GM23248 (cell line): ENCODE measurements around the gene ZCCHC17. TPM values are rescaled to one million over a fixed set of nuclear protein-coding genes. Genes with fewer than 3 reads are reported as not detected.

ENCODE experiments used
- DNase-seq: peaks from one replicate; pipeline ENCODE4 v3.0.0-alpha.2; 2015
- H2AFZ ChIP-seq: fragments of 200-600 bp; sonication (generic); 2 replicates; pipeline ENCODE4 v1.6.1; 2016; ENCODE audit warnings: antibody characterized with exemption
- H3F3A ChIP-seq: fragments of 200-600 bp; sonication (generic); 2 replicates; pipeline ENCODE4 v1.6.1; 2016; ENCODE audit warnings: mild to moderate bottlenecking, antibody characterized with exemption, mixed run types; ENCODE audit not compliant: insufficient read depth
- H3K27ac ChIP-seq: fragments of 200-600 bp; sonication (generic); 2 replicates; pipeline ENCODE4 v1.5.1; 2016; ENCODE audit warnings: mild to moderate bottlenecking
- H3K27me3 ChIP-seq: fragments of 200-600 bp; sonication (generic); replicated peaks from 2 replicates; pipeline ENCODE4 v1.6.1; 2016; ENCODE audit warnings: mild to moderate bottlenecking; ENCODE audit not compliant: insufficient read depth
- H3K36me3 ChIP-seq: fragments of 200-600 bp; sonication (generic); 2 replicates; pipeline ENCODE4 v1.6.1; 2016; ENCODE audit warnings: low read depth, mild to moderate bottlenecking
- H3K4me1 ChIP-seq: fragments of 200-600 bp; sonication (generic); 2 replicates; pipeline ENCODE4 v1.6.1; 2016; ENCODE audit warnings: mild to moderate bottlenecking; ENCODE audit not compliant: insufficient read depth
- H3K4me2 ChIP-seq: fragments of 200-600 bp; sonication (generic); one replicate; pipeline ENCODE4 v1.6.1; 2016; ENCODE audit warnings: mild to moderate bottlenecking; ENCODE audit not compliant: unreplicated experiment
- H3K4me3 ChIP-seq: fragments of 200-600 bp; sonication (generic); 2 replicates; pipeline ENCODE4 v1.5.1; 2016; ENCODE audit warnings: mild to moderate bottlenecking
- H3K79me2 ChIP-seq: fragments of 200-600 bp; sonication (generic); 2 replicates; pipeline ENCODE4 v1.6.1; 2016; ENCODE audit warnings: mild to moderate bottlenecking; ENCODE audit not compliant: insufficient read depth
- H3K9ac ChIP-seq: fragments of 200-600 bp; sonication (generic); 2 replicates; pipeline ENCODE4 v1.6.1; 2016; ENCODE audit warnings: mild to moderate bottlenecking
- H3K9me2 ChIP-seq: fragments of 200-600 bp; sonication (generic); 2 replicates; pipeline ENCODE4 v1.6.1; 2016; ENCODE audit warnings: mixed run types, mild to moderate bottlenecking, moderate library complexity; ENCODE audit not compliant: insufficient read depth
- H3K9me3 ChIP-seq: fragments of 200-600 bp; sonication (generic); one replicate; pipeline ENCODE4 v1.6.1; 2017; ENCODE audit warnings: low read depth
- H4K20me1 ChIP-seq: fragments of 200-600 bp; sonication (generic); 2 replicates; pipeline ENCODE4 v1.6.0; 2016; ENCODE audit not compliant: insufficient read depth
- EZH2 ChIP-seq: fragments of 200-600 bp; sonication (generic); IDR thresholded peaks from 2 replicates; pipeline ENCODE4 v1.6.1; 2018; ENCODE audit warnings: antibody characterized with exemption, mild to moderate bottlenecking; ENCODE audit not compliant: insufficient read depth, poor library complexity, severe bottlenecking
- EZH2phosphoT487 ChIP-seq: fragments of 200-600 bp; sonication (generic); IDR thresholded peaks from 2 replicates; pipeline ENCODE4 v1.6.1; 2018; ENCODE audit warnings: antibody characterized with exemption, moderate library complexity, mild to moderate bottlenecking, low read depth; ENCODE audit not compliant: insufficient read depth
- WGBS, 2 experiments: methylation state at CpG; one replicate each; pipeline ENCODE4 v1.1.6; 2015 to 2017; ENCODE audit warnings: low lambda C conversion rate in 2 of 2, low coverage in 1 of 2; ENCODE audit errors: missing lambda C conversion rate in 2 of 2; 5-methylcytosine and 5-hydroxymethylcytosine counted together
- in situ Hi-C: fragments of 300-500 bp; cut with MboI; formaldehyde crosslinking; loops from 2 replicates; pipeline ENCODE4 v1.15.0; 2020
- polyA plus RNA-seq: library from polyadenylated mRNA; unstranded; fragments of >200 nt; fragmentation: Nextera tagmentation; extraction: Ambion mirVana; gene quantifications from 2 replicates; pipeline ENCODE4 v1.2.1, GENCODE V29; 2016
- total RNA-seq: library from RNA; depleted of rRNA; stranded (reverse); fragments of >200 nt; shearing (Covaris generic); gene quantifications from 2 replicates; pipeline ENCODE4 v1.2.3, GENCODE V29; 2014

Gene ZCCHC17
- total and polyA plus RNA-seq, 2 experiments from 2014 or later: 34.8 to 65.6 TPM

DNA sequence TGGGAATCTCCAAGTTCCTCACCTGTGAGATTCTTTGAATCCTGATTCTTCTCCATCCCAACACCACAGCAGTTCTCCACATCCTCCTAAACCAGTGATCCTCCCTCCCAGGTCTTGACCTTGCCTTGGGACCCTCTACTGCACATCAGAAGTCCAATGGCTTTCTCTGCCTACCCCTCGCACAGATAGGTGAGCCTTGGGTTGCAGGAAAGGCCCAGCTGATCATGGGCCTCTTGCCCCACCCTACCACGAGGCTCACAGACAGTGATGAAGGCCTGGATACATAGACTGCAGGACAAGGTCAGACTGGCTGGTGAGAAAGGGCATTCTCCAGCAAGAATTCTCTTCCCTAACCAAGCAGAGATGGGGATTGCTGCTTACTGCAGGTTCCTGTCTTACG lies 75.2 kb downstream of the ZCCHC17 start:
- Histone ChIP-seq H2AFZ (no peak overlapping the region), H3K4me3 (no peak overlapping the region), H3K4me2 (no peak overlapping the region), H3K79me2 (no peaks in the 10 kb centered on the region), H3K27me3 (no peaks in the 10 kb centered on the region), H4K20me1 (no peaks in the 10 kb centered on the region), H3K36me3 (no peaks in the 10 kb centered on the region), H3K9me2 (no peaks in the 10 kb centered on the region), H3K9me3 (no peaks in the 10 kb centered on the region), H3K4me1 (peaks cover 25% of the 10 kb centered on the region), H3K9ac (no peak overlapping the region), H3F3A (peaks cover 10% of the 10 kb centered on the region), H3K27ac (no peak overlapping the region)
- DNase-seq: no peak
- in situ Hi-C loops: no loop called here
- 83 to 89% methylated on average over 3 of the region's 3 CpGs for WGBS, 2 experiments
- TF ChIP-seq EZH2: no peak
- TF ChIP-seq EZH2phosphoT487: no peak

DNA sequence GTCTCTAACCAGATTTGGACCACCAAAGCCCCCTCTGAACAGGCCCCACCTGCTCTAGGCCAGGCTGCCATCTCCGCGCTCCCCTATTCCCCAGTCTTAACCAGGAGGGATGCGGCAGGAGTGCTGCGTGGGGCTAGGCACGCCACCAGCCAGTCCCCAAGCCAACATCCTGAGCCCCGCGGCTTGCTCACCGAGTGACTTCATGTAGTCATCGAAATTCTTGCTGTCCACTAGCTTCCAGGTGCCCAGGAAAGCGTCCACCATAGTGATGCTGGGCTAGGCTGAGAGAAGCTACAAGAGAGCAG lies 75.9 kb downstream of the ZCCHC17 start:
- H3K27me3 ChIP-seq: no peaks in the 10 kb centered on the region
- H3K4me3 ChIP-seq: peak overlapping the region; percentile 69
- peak overlapping the region; percentile 63; the same call in 1 of the 2 replicates for H3K27ac ChIP-seq
- no peaks in the 10 kb centered on the region for H3K79me2 ChIP-seq
- H2AFZ ChIP-seq: peak overlapping the region; percentile 80
- no peak for TF ChIP-seq EZH2phosphoT487
- TF ChIP-seq EZH2: no peak
- no peaks in the 10 kb centered on the region for H4K20me1 ChIP-seq
- peaks cover 25% of the 10 kb centered on the region for H3K4me1 ChIP-seq
- no peaks in the 10 kb centered on the region for H3K36me3 ChIP-seq
- H3K4me2 ChIP-seq: peak overlapping the region; percentile 89
- WGBS, 2 experiments: 22 to 23% methylated on average over 10 of the region's 10 CpGs
- peaks cover 10% of the 10 kb centered on the region for H3F3A ChIP-seq
- DNase-seq: no peak
- H3K9me2 ChIP-seq: no peaks in the 10 kb centered on the region
- no peaks in the 10 kb centered on the region for H3K9me3 ChIP-seq
- in situ Hi-C loops: no loop called here
- peak overlapping the region; percentile 76 for H3K9ac ChIP-seq

DNA sequence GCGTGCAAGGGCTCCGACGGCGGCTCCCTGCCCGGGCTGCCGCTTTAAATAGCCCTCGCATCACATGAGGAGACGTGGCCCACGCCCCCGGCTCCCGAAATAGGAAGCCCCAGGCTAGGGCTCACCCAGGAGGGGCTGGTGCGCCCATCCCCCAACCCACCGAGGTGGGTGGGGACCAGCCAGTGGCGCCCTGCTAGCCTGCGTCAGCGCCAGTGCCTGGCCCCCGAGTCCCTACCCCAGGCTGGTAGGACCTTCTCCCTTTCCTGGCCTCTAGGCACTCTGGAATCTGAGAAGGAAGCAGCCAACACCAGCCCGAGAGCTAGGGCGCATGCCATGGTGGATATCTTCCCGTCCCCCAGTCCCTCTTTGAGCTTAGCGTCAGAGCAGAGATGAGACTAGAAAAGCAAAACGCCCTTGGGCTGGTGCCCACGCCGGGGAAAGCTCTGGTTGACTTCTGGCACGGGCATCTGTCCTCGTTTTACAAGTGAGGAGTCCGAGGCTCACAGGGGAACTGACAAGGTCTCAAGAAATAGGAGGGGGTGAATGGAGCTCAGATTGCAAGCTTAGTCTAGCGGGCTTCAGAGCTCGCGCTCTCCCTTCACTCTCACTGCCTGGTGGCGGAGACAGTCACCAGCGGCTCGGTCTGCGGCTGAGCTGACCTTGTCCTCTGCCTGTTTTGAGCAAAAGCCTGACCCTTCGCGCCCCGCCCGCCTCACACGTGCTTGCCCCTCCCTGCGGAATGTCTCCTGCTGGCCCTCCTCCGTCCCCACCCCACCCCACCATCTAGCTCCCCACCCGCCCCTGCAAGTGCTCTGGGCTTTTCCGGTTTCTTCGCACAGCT lies 76.4 kb downstream of the ZCCHC17 start, which contains the start of gene FABP3:
TSS of gene FABP3 (minus strand) at position 21 of the 841 bp plus-strand sequence. CDS start 62 bp downstream, outside the sequence.
- H3K9ac ChIP-seq: peak within 1 kb of the TSS; percentile 76
- in situ Hi-C loops: no loop called here
- peak; percentile 74 for DNase-seq

DNA sequence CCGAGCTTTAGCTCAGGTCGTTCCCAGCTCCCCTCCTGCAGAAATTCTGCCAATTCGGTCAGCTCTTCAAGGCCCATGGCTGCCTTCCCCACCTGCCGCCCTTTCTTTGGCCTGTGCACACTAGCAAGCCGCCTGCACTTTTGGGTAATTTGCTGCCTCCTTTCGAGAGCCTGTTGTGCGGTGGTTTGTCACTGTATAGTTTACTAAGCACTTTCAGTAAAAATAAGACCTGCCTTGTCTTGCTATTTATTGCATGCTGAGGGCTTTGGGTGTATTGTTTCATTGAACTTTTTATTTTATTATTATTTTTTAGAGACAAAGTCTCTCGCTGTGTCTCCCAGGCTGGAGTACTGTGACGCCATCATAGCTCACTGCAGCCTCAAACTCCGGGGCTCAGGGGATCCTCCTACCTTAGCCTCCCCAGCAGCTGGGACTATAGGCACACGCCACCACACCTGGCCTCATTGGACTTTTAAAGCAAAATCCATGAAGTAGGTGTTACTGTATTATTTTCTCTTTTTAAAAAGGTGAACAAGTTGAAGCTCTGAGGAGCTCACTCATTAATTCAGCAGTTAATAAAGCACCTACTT lies 77.2 kb downstream of the ZCCHC17 start:
- H3K27me3 ChIP-seq: no peaks in the 10 kb centered on the region
- H3K27ac ChIP-seq: peak overlapping the region; percentile 63; the same call in 1 of the 2 replicates
- H3K4me3 ChIP-seq: peak overlapping the region; percentile 69
- H3F3A ChIP-seq: peaks cover 10% of the 10 kb centered on the region
- no peak for DNase-seq
- H3K4me1 ChIP-seq: peaks cover 25% of the 10 kb centered on the region
- no peaks in the 10 kb centered on the region for H4K20me1 ChIP-seq
- H3K36me3 ChIP-seq: no peaks in the 10 kb centered on the region
- H3K4me2 ChIP-seq: peak overlapping the region; percentile 89
- in situ Hi-C loops: no loop called here
- peak overlapping the region; percentile 76 for H3K9ac ChIP-seq
- 33 to 37% methylated on average over 11 of the region's 11 CpGs for WGBS, 2 experiments
- TF ChIP-seq EZH2phosphoT487: no peak
- no peak for TF ChIP-seq EZH2
- H3K79me2 ChIP-seq: no peaks in the 10 kb centered on the region
- H3K9me3 ChIP-seq: no peaks in the 10 kb centered on the region
- peak overlapping the region; percentile 44; the same call in 1 of the 2 replicates for H2AFZ ChIP-seq
- no peaks in the 10 kb centered on the region for H3K9me2 ChIP-seq

More for the DNA sequence above, 76.4 kb downstream of the ZCCHC17 start, which contains the start of gene FABP3:
- Histone ChIP-seq H3K36me3 (no peaks in the 10 kb centered on the region), H2AFZ (peak within 1 kb of the TSS; percentile 80), H3K9me2 (no peaks in the 10 kb centered on the region), H3F3A (peaks cover 10% of the 10 kb centered on the region), H3K27me3 (no peaks in the 10 kb centered on the region), H3K79me2 (no peaks in the 10 kb centered on the region), H3K27ac (peak within 1 kb of the TSS; percentile 63), H4K20me1 (no peaks in the 10 kb centered on the region), H3K4me2 (peak within 1 kb of the TSS; percentile 89), H3K4me3 (peak within 1 kb of the TSS; percentile 69), H3K4me1 (peaks cover 25% of the 10 kb centered on the region), H3K9me3 (no peaks in the 10 kb centered on the region)
- 2 to 3% methylated on average over 36 to 44 of the region's 44 CpGs for WGBS, 2 experiments
- TF ChIP-seq EZH2 (no peak), EZH2phosphoT487 (no peak)
